ENCODE results near the gene ATP10A.
"Not testable (repeated sequence)": the region's sequence is repeated elsewhere in the genome, so short reads cannot be mapped to it uniquely, and the experiment has no call there.

ATP10A gene

GRCh38 chr15:25773248-25773647 is 89.9 kb downstream of the ATP10A start:
- DNase-seq (ENCODE audit: low spot score): no peak

- DNase-seq (ENCODE audit: low spot score): no peak
These were observed 90.6 kb downstream of the ATP10A start for GRCh38 chr15:25772500-25772899.

GRCh38 chr15:25771736-25772135 is 91.4 kb downstream of the ATP10A start:
- not testable (repeated sequence) for DNase-seq (ENCODE audit: low spot score)

- DNase-seq (ENCODE audit: low spot score): no peak
These were observed 91.8 kb downstream of the ATP10A start for GRCh38 chr15:25771338-25771706.

- no peak for DNase-seq (ENCODE audit: low spot score)
These were observed 92.3 kb downstream of the ATP10A start for GRCh38 chr15:25770618-25771337.

GRCh38 chr15:25770031-25770430 is 93.1 kb downstream of the ATP10A start:
- DNase-seq (ENCODE audit: low spot score): no peak

GRCh38 chr15:25768271-25768670 is 94.9 kb downstream of the ATP10A start:
- DNase-seq (ENCODE audit: low spot score): no peak

- DNase-seq (ENCODE audit: low spot score): no peak
These were observed 95.6 kb downstream of the ATP10A start for GRCh38 chr15:25767356-25768151.

GRCh38 chr15:25766417-25766816 is 96.7 kb downstream of the ATP10A start:
- DNase-seq (ENCODE audit: low spot score): no peak

GRCh38 chr15:25764980-25765735 is 98.0 kb downstream of the ATP10A start:
- DNase-seq (ENCODE audit: low spot score): no peak

GRCh38 chr15:25763954-25764353 is 99.2 kb downstream of the ATP10A start:
- DNase-seq (ENCODE audit: low spot score): no peak

GRCh38 chr15:25763331-25763751 is 99.8 kb downstream of the ATP10A start:
- no peak for DNase-seq (ENCODE audit: low spot score)

GRCh38 chr15:25761971-25762662 is 101.0 kb downstream of the ATP10A start:
- DNase-seq (ENCODE audit: low spot score): no peak

GRCh38 chr15:25759421-25759820 is 103.7 kb downstream of the ATP10A start:
- no peak for DNase-seq (ENCODE audit: low spot score)

GRCh38 chr15:25758612-25759011 is 104.5 kb downstream of the ATP10A start:
- not testable (repeated sequence) for DNase-seq (ENCODE audit: low spot score)

- DNase-seq (ENCODE audit: low spot score): no peak
These were observed 119.4 kb downstream of the ATP10A start for GRCh38 chr15:25743548-25744275.

GRCh38 chr15:25742776-25743547 is 120.2 kb downstream of the ATP10A start:
- no peak for DNase-seq (ENCODE audit: low spot score)

GRCh38 chr15:25742041-25742730 is 120.9 kb downstream of the ATP10A start:
- no peak for DNase-seq (ENCODE audit: low spot score)

- no peak for DNase-seq (ENCODE audit: low spot score)
These were observed 121.9 kb downstream of the ATP10A start for GRCh38 chr15:25741256-25741580.
